Fibroblast of mammary gland (primary cell): ENCODE data around the gene EDAR.

Experiments
- DNase-seq: peaks from one replicate; pipeline ENCODE4 v3.0.0-alpha.2; 2010; ENCODE audit warnings: low read depth
- H3K4me3 ChIP-seq: 2 replicates; pipeline ENCODE4 v1.5.1; 2011; ENCODE audit warnings: low read depth, mild to moderate bottlenecking, low read length, moderate library complexity; ENCODE audit not compliant: control insufficient read depth
- CTCF ChIP-seq: conservative IDR thresholded peaks from 2 replicates; pipeline ENCODE4 v1.5.1; 2011; ENCODE audit warnings: low read depth, low read length, inconsistent platforms; ENCODE audit not compliant: control insufficient read depth, insufficient read depth

Gene EDAR

GRCh38 chr2:108866041-108866440, 123.0 kb downstream of the EDAR start:
- no peak for DNase-seq
- TF ChIP-seq CTCF, result no peak
- H3K4me3 ChIP-seq, result no peak overlapping the region

- no peak overlapping the region for H3K4me3 ChIP-seq
- DNase-seq, result peak; percentile 30
- no peak for TF ChIP-seq CTCF
Measured at GRCh38 chr2:108858894-108859293, 130.1 kb downstream of the EDAR start.

- H3K4me3 ChIP-seq, result no peak overlapping the region
- TF ChIP-seq CTCF, result peak; percentile 13
- peak; percentile 7 for DNase-seq
Measured at GRCh38 chr2:108855194-108855593, 133.8 kb downstream of the EDAR start.

GRCh38 chr2:108854484-108854883, 134.5 kb downstream of the EDAR start:
- DNase-seq, result no peak
- TF ChIP-seq CTCF, result no peak
- no peak overlapping the region for H3K4me3 ChIP-seq

- no peak for TF ChIP-seq CTCF
- DNase-seq, result no peak
- no peak overlapping the region for H3K4me3 ChIP-seq
Measured at GRCh38 chr2:108853421-108853820, 135.6 kb downstream of the EDAR start.

GRCh38 chr2:108852375-108852774, 136.6 kb downstream of the EDAR start:
- no peak for DNase-seq

More at GRCh38 chr2:108852375-108852774, 136.6 kb downstream of the EDAR start:
- TF ChIP-seq CTCF, result no peak
- H3K4me3 ChIP-seq, result no peak overlapping the region
